Lower leg skin (tissue), 3 donors: ENCODE data around the gene YWHAG.

Experiments used
- POLR2A ChIP-seq, 2 donors: fragments of 450-650 bp; IDR thresholded peaks; one replicate each; pipeline ENCODE4 v1.6.1; 2016 to 2017; ENCODE audit warnings: antibody characterized with exemption in 2 of 2, mild to moderate bottlenecking in 1 of 2, moderate library complexity in 1 of 2
- TF ChIP-seq, protein P1 (sequence below), 3 donors: fragments of 450-650 bp; IDR thresholded peaks; one replicate each; pipeline ENCODE4 v1.5.1; 2016; ENCODE audit warnings: antibody characterized with exemption in 3 of 3, mild to moderate bottlenecking in 3 of 3, moderate library complexity in 2 of 3

GRCh38 chr7:76294344-76295024 is 64.3 kb downstream of the YWHAG start:
- no peak for TF ChIP-seq POLR2A (IDR thresholded peaks at IDR 0.05)
- TF ChIP-seq, protein P1, sequence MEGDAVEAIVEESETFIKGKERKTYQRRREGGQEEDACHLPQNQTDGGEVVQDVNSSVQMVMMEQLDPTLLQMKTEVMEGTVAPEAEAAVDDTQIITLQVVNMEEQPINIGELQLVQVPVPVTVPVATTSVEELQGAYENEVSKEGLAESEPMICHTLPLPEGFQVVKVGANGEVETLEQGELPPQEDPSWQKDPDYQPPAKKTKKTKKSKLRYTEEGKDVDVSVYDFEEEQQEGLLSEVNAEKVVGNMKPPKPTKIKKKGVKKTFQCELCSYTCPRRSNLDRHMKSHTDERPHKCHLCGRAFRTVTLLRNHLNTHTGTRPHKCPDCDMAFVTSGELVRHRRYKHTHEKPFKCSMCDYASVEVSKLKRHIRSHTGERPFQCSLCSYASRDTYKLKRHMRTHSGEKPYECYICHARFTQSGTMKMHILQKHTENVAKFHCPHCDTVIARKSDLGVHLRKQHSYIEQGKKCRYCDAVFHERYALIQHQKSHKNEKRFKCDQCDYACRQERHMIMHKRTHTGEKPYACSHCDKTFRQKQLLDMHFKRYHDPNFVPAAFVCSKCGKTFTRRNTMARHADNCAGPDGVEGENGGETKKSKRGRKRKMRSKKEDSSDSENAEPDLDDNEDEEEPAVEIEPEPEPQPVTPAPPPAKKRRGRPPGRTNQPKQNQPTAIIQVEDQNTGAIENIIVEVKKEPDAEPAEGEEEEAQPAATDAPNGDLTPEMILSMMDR (IDR thresholded peaks at IDR 0.05): no peak
